DOHH2 (cell line): ENCODE data around the gene RAB28.

Experiments
- EZH2phosphoT487 ChIP-seq: fragments of 200-600 bp; sonication (generic); IDR thresholded peaks from 2 replicates; pipeline ENCODE4 v1.6.1; 2017; ENCODE audit warnings: borderline replicate concordance, mild to moderate bottlenecking, antibody characterized with exemption, low read length, moderate library complexity, mixed read lengths
- TF ChIP-seq, protein P1 (sequence below): fragments of 200-600 bp; sonication (generic); IDR thresholded peaks from one replicate; pipeline ENCODE4 v1.5.1; 2014; ENCODE audit warnings: antibody characterized with exemption, mild to moderate bottlenecking, low read depth, low read length; ENCODE audit not compliant: poor library complexity, severe bottlenecking

GRCh38 chr4:13430834-13431568, 53.1 kb downstream of the RAB28 start:
- TF ChIP-seq, protein P1, sequence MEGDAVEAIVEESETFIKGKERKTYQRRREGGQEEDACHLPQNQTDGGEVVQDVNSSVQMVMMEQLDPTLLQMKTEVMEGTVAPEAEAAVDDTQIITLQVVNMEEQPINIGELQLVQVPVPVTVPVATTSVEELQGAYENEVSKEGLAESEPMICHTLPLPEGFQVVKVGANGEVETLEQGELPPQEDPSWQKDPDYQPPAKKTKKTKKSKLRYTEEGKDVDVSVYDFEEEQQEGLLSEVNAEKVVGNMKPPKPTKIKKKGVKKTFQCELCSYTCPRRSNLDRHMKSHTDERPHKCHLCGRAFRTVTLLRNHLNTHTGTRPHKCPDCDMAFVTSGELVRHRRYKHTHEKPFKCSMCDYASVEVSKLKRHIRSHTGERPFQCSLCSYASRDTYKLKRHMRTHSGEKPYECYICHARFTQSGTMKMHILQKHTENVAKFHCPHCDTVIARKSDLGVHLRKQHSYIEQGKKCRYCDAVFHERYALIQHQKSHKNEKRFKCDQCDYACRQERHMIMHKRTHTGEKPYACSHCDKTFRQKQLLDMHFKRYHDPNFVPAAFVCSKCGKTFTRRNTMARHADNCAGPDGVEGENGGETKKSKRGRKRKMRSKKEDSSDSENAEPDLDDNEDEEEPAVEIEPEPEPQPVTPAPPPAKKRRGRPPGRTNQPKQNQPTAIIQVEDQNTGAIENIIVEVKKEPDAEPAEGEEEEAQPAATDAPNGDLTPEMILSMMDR, result peak; percentile 66
- TF ChIP-seq EZH2phosphoT487, result no peak
